ENCODE measurements around the gene GEN1. TPM values are rescaled to one million over a fixed set of nuclear protein-coding genes. Genes with fewer than 3 reads are reported as not detected.

GEN1 gene
- total and polyA plus RNA-seq, 2 of the 13 experiments (the other 11 are each of a cell fraction or from before 2014, with no cell fraction given), result 9.9 to 27.1 TPM

GRCh38 chr2:17752892-17753802, 791 bp upstream of the GEN1 start (continued):
- TF ChIP-seq, protein P1, sequence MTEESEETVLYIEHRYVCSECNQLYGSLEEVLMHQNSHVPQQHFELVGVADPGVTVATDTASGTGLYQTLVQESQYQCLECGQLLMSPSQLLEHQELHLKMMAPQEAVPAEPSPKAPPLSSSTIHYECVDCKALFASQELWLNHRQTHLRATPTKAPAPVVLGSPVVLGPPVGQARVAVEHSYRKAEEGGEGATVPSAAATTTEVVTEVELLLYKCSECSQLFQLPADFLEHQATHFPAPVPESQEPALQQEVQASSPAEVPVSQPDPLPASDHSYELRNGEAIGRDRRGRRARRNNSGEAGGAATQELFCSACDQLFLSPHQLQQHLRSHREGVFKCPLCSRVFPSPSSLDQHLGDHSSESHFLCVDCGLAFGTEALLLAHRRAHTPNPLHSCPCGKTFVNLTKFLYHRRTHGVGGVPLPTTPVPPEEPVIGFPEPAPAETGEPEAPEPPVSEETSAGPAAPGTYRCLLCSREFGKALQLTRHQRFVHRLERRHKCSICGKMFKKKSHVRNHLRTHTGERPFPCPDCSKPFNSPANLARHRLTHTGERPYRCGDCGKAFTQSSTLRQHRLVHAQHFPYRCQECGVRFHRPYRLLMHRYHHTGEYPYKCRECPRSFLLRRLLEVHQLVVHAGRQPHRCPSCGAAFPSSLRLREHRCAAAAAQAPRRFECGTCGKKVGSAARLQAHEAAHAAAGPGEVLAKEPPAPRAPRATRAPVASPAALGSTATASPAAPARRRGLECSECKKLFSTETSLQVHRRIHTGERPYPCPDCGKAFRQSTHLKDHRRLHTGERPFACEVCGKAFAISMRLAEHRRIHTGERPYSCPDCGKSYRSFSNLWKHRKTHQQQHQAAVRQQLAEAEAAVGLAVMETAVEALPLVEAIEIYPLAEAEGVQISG (CRISPR knock-in tag; IDR thresholded peaks at IDR 0.05), result 0 out of 2 replicates have a peak, but pooled peaks have one; percentile 53
- TF ChIP-seq MYPOP (CRISPR knock-in tag; IDR thresholded peaks at IDR 0.05) (peak; percentile 54; the same call in 1 of the 2 replicates), ZNF232 (CRISPR knock-in tag; IDR thresholded peaks at IDR 0.05; ENCODE audit: borderline replicate concordance) (peak; percentile 84), CAMTA2 (CRISPR knock-in tag; IDR thresholded peaks at IDR 0.05; ENCODE audit: borderline replicate concordance) (peak; percentile 71; the same call in 1 of the 2 replicates), YEATS2 (CRISPR knock-in tag; IDR thresholded peaks at IDR 0.05; ENCODE audit: borderline replicate concordance) (0 out of 2 replicates have a peak, but pooled peaks have one; percentile 14), ZNF770 (CRISPR knock-in tag; IDR thresholded peaks at IDR 0.05) (0 out of 2 replicates have a peak, but pooled peaks have one; percentile 31), NCOA5 (CRISPR knock-in tag; IDR thresholded peaks at IDR 0.05) (no peak), REXO4 (CRISPR knock-in tag; IDR thresholded peaks at IDR 0.05; ENCODE audit: borderline replicate concordance) (0 out of 2 replicates have a peak, but pooled peaks have one; percentile 17), ZNF850 (CRISPR knock-in tag; conservative IDR thresholded peaks at IDR 0.05) (peak; percentile 92; the same call in 1 of the 2 replicates), NR2F2 (IDR thresholded peaks at IDR 0.05; ENCODE audit: borderline replicate concordance, low read depth) (0 out of 2 replicates have a peak, but pooled peaks have one; percentile 7), ZNF557 (CRISPR knock-in tag; IDR thresholded peaks at IDR 0.05) (peak; percentile 73; the same call in 1 of the 2 replicates)
- TF ChIP-seq, protein P2, sequence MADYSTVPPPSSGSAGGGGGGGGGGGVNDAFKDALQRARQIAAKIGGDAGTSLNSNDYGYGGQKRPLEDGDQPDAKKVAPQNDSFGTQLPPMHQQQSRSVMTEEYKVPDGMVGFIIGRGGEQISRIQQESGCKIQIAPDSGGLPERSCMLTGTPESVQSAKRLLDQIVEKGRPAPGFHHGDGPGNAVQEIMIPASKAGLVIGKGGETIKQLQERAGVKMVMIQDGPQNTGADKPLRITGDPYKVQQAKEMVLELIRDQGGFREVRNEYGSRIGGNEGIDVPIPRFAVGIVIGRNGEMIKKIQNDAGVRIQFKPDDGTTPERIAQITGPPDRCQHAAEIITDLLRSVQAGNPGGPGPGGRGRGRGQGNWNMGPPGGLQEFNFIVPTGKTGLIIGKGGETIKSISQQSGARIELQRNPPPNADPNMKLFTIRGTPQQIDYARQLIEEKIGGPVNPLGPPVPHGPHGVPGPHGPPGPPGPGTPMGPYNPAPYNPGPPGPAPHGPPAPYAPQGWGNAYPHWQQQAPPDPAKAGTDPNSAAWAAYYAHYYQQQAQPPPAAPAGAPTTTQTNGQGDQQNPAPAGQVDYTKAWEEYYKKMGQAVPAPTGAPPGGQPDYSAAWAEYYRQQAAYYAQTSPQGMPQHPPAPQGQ (CRISPR knock-in tag; IDR thresholded peaks at IDR 0.05; ENCODE audit: borderline replicate concordance), result no peak
- TF ChIP-seq, protein P3, sequence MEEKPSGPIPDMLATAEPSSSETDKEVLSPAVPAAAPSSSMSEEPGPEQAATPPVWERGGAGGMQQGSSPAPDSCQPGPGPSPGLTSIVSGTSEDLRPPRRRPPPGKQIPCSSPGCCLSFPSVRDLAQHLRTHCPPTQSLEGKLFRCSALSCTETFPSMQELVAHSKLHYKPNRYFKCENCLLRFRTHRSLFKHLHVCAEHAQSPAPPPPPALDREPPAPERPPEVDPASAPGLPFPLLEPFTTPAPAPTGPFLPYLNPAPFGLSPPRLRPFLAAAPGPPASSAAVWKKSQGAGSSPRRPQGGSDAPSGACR (CRISPR knock-in tag; IDR thresholded peaks at IDR 0.05), result 0 out of 2 replicates have a peak, but pooled peaks have one; percentile 72
- TF ChIP-seq, protein P4, sequence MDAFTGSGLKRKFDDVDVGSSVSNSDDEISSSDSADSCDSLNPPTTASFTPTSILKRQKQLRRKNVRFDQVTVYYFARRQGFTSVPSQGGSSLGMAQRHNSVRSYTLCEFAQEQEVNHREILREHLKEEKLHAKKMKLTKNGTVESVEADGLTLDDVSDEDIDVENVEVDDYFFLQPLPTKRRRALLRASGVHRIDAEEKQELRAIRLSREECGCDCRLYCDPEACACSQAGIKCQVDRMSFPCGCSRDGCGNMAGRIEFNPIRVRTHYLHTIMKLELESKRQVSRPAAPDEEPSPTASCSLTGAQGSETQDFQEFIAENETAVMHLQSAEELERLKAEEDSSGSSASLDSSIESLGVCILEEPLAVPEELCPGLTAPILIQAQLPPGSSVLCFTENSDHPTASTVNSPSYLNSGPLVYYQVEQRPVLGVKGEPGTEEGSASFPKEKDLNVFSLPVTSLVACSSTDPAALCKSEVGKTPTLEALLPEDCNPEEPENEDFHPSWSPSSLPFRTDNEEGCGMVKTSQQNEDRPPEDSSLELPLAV (CRISPR knock-in tag; conservative IDR thresholded peaks at IDR 0.05; ENCODE audit: low read depth), result peak; percentile 68; the same call in 1 of the 2 replicates
- TF ChIP-seq, protein P5, sequence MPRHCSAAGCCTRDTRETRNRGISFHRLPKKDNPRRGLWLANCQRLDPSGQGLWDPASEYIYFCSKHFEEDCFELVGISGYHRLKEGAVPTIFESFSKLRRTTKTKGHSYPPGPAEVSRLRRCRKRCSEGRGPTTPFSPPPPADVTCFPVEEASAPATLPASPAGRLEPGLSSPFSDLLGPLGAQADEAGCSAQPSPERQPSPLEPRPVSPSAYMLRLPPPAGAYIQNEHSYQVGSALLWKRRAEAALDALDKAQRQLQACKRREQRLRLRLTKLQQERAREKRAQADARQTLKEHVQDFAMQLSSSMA (CRISPR knock-in tag; IDR thresholded peaks at IDR 0.05), result 0 out of 2 replicates have a peak, but pooled peaks have one; percentile 64

Data from HepG2 (cell line).